HG02852 (cell line): ENCODE data around the gene FERMT1.
"Not testable (repeated sequence)": the region's sequence is repeated elsewhere in the genome, so short reads cannot be mapped to it uniquely, and the experiment has no call there.

Experiments used
- ATAC-seq: cut with Tn5 transposase; IDR thresholded peaks from one replicate; pipeline ENCODE4 v1.9.1; 2021; ENCODE audit warnings: mild to moderate bottlenecking, moderate library complexity; ENCODE audit not compliant: unreplicated experiment

Gene FERMT1

DNA sequence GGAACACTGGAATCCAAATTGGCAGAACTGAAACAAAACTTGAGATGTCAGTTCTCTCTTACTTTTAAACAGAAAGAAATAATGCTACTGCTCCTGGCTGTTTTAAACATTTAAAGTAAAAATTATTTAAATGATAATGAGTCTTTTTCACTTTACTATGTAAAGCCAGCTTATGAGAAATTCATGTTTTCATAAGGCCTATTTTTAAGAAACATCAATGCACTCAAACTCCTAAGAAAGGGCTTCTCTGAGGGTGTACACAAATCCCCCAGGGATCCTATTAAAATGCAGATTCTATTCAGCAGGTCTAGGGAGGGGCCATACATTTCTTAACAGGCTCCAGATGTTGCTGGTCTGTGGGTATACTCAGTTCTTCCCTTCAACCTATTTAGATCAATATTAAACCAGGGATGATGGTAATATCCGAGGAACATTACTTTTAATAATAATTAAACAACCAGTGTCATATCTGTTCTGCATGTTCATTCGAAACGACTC, 2.3 kb downstream of the FERMT1 start:
- no peak for ATAC-seq

DNA sequence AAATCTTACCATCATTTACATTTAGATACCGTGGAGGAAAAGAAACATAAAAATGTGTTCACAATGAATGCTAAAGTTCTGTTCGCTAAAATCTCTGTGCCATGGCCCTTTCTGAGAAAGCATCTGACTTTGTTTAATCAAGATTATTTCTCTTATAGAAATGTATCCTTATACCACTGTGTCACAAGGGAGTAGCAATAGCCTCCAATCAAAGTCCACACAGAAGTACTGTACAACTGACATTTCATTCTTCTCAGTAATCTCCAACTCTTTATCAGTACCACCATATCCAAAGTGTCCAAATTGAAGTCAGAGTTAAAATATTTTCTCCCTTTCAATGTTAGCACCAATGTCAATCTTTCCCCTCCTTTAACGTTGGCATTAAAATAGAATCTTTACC, 6.1 kb downstream of the FERMT1 start:
- no peak for ATAC-seq

DNA sequence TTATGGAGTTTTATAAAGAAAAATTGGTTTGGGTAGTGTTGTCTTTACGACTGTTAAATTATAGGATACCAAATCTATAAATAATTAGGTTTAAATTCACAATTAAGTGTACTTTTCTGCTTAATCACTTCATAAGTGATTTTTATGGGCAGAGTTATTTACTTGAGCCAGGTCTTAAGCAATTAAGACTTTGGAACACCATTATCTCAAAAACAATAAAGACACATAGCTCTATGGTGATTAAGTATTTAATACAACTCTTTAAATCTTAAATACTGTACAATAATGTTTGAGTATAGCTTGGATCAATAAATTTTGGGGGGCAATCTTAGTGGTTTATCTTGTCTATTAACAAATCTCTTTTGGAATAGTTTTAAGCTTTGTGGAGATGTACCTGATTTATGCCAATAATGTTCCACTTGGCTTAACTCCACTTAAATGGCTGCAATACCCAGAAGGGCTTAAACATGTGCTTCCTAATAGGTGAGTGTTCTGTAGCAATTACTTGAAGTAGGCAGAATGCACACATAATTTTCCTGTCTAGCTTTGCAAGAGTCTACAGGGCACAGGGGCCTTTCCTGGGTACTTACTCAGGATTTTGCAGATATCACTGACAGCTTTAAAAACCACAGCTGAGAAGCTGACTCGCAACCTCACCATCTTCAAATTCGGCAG, 7.5 kb downstream of the FERMT1 start:
- no peak for ATAC-seq

DNA sequence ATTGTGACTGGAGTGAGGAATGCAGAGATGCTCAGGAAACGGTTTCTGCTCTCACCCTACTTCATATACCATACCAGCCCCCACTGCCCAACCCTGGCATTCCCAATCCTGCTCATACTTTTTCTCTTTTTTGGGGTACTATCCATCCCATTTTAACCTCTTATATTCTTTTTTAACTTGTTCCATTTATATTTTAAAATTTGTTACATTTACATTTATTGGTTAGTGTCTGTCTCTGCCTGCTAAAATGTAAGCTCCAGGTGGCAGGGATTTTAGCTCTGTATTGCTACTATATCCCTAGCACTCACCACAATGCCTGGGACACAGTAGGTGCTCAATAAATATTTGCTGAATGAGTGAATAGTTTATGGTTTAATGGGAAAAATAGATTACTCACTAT, 8.1 kb downstream of the FERMT1 start:
- ATAC-seq = no peak

DNA sequence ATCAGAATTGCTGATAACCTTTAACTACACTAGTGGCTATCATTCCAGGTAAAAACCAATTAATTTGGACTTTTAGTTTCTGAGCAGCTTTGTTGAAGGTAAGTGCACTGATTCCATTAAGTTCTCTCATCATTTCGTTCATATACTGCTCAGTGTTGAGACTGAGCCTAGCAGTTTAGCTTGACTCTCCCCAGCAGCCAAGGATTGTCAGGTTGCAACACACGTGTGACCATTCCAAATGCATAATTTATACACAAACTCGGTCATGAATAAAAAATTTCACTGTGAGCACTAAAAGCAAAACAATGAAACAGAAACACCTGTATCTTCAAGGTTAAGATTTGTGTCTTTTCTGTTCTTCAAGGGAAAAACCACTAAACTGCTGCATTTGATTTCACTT, 8.9 kb downstream of the FERMT1 start:
- ATAC-seq = no peak

DNA sequence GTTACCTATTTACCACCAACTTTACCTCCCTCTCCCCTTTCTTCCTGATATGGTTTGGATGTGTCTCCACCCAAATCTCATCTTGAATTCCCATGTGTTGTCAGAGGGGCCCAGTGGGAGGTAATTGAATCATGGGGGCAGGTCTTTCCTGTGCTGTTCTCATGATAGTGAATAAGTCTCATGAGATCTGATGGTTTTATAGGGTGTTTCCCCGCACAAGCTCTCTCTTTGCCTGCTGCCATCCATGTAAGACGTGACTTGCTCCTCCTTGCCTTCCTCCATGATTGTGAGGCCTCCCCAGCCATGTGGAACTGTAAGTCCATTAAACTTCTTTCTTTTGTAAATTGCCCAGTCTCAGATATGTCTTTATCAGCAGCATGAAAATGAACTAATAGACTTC, 9.9 kb downstream of the FERMT1 start:
- ATAC-seq = not testable (repeated sequence)

- ATAC-seq = no peak
Measured at GRCh38 chr20:6108330-6108729, 14.5 kb downstream of the FERMT1 start.

GRCh38 chr20:6104493-6105188, 18.2 kb downstream of the FERMT1 start:
- no peak for ATAC-seq

- ATAC-seq = no peak
Measured at GRCh38 chr20:6103301-6103700, 19.5 kb downstream of the FERMT1 start.

GRCh38 chr20:6101346-6101745, 21.5 kb downstream of the FERMT1 start:
- ATAC-seq = no peak

DNA sequence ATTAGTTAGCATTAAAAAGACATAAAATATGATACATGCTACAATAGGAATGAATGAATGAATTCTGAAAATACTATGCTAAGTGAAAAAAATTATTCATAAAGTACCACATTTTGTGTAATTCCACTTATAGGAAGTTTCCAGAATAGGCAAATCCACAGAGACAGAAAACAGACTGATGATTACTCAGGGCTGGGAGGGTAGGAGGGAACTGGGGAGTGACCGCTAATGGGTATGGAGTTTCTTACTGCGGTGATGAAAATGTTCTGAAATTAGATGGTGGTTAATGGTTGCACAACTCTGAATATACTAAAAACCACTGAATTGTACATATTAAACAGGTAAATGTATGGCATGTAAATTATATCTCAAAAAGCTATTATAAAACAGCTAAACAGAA, 22.6 kb downstream of the FERMT1 start:
- ATAC-seq = no peak

DNA sequence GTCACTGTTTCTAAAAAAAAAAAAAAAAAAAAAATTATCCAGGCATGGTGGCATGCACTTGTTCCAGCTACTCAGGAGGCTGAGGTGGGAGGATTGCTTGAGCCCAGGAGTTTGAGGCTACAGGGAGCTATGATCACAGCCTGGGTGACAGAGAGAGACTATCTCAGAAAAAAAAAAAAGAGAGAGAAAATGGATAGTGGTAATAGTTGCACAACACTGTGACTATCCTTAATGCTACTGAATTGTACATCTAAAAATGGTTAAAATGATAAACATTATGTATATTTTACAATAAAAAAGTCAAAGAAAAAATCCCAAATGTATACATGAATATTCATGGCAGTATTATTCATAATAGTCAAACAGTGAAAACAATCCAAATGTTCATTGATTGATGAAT, 23.0 kb downstream of the FERMT1 start:
- ATAC-seq = no peak

DNA sequence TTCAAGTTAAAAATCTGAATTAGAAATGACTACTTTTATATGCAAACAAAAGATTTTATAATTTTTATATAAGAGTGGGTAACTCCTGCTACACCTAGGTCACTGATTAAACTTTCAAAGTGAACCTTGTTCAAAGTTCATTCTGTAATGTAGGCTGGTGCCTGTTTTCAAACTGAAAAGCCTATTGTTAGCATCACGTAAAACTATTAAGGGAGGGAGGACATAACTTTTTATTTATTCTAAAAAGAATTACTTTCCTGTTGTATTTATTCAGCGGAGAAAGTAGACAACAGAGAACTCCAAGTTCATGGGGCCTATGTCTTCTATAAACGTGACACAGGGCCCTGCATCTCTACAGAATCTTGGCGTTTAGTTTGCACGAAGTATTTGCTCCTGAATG, 27.4 kb downstream of the FERMT1 start:
- no peak for ATAC-seq

- ATAC-seq = no peak
Measured at GRCh38 chr20:6094565-6094964, 28.3 kb downstream of the FERMT1 start.

GRCh38 chr20:6094063-6094462, 28.8 kb downstream of the FERMT1 start:
- ATAC-seq = no peak

- ATAC-seq = no peak
Measured at GRCh38 chr20:6091661-6092060, 31.2 kb downstream of the FERMT1 start.

DNA sequence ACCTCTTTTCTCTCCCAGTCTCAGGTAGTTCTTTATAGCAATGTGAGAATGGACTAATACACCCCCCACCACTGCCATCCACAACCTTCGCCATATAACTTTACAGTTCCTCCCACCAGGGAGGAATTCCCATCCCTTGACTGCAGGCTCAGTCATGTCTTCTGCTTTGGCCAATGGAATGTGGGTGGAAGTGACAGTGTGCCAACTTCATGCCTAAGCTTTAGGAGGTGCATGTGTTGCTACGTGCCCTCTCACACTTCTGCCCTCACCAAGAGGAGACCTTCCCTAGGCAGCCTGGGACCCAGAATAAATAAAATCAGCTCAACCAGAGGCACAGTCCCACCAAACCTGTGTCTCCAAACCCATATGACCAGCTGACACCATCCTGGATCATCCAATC, 36.0 kb downstream of the FERMT1 start:
- ATAC-seq = no peak

- no peak for ATAC-seq
Measured at GRCh38 chr20:6083926-6084325, 38.9 kb downstream of the FERMT1 start.

DNA sequence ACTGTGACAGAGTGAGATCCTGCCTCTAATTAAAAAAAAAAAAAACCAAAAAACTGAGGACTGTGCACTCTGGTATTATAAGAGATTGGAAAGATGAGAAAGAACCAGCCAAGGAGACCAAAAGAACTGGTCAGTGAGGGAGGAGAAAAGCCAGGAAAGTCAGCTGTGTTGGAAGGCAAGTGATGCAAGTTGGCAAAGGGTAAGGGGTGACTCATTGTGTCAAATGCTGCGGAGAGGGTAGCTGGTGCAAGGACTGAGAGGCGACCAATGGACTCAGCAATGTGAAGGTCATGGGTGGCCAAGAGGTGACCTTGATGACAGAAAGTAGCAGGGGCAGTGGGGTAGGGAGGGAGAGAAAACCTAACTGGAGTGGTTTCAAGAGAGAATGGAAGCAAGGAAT, 41.6 kb downstream of the FERMT1 start:
- ATAC-seq = no peak

GRCh38 chr20:6079016-6079415, 43.8 kb downstream of the FERMT1 start:
- ATAC-seq = no peak

DNA sequence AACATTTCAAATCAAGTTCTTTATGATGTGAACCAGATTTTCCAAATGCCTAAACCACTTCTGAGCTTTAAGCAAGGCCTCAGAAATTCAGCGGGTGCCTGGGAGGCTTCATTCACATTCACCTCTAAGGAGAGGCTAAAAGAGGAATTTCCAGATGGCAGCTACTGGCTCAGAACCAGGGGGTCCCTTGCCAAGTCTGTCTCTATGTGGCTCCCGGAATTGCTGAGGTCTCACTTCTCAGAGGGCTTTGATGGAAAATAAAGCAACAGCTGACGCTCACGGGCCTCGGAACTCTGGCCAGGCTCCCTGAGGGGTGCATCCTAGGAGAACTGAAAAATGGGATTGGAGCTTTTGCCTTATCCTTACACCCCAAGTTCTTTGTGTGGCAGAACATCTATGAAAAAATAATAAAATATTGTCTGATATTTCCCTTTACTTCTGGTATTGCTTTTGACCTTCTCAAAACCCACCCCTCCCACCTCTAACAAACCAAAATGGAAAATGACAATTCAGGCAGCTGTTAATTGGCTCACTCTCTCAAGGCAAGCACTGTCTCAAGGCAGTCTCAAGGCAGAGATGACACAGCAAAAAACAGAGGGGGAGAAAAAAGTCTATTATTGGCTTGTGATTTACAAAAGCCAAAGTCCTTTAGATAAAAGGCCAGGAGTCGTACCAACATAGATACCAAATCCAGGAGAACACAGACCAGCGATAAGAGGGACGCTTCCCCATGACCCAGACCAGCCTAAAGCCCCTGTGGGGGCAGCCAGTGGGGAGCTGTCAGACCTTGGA, 47.2 kb downstream of the FERMT1 start:
- ATAC-seq = no peak

GRCh38 chr20:6074784-6075183, 48.0 kb downstream of the FERMT1 start:
- no peak for ATAC-seq
